Progenitor cell of endocrine pancreas (in vitro differentiated cells): ENCODE measurements around the gene GARS1. TPM values are rescaled to one million over a fixed set of nuclear protein-coding genes. Genes with fewer than 3 reads are reported as not detected.

ENCODE experiments used
- DNase-seq: peaks from one replicate; pipeline ENCODE4 v3.0.0; 2021; ENCODE audit warnings: low spot score; ENCODE audit not compliant: unreplicated experiment
- H3K27ac Mint-ChIP-seq: 2 replicates; pipeline ENCODE4 v1.8.0; 2021; ENCODE audit warnings: mild to moderate bottlenecking, moderate library complexity, mixed read lengths
- H3K27me3 Mint-ChIP-seq: 2 replicates; pipeline ENCODE4 v1.8.0; 2021; ENCODE audit warnings: mixed read lengths
- H3K36me3 Mint-ChIP-seq: 2 replicates; pipeline ENCODE4 v1.8.0; 2022; ENCODE audit warnings: mixed read lengths; ENCODE audit not compliant: insufficient read depth
- H3K4me1 Mint-ChIP-seq: 2 replicates; pipeline ENCODE4 v1.8.0; 2021; ENCODE audit warnings: low read depth, mixed read lengths
- H3K4me3 Mint-ChIP-seq: 2 replicates; pipeline ENCODE4 v1.8.0; 2021; ENCODE audit warnings: low read depth, mild to moderate bottlenecking, moderate library complexity, mixed read lengths
- H3K9me3 Mint-ChIP-seq: 2 replicates; pipeline ENCODE4 v1.8.0; 2021; ENCODE audit warnings: low read depth, mixed read lengths
- total RNA-seq: library from RNA; stranded (reverse); gene quantifications from 2 replicates; pipeline ENCODE4 v1.2.1, GENCODE V29; 2021
- TF ChIP-seq, protein P1 (sequence below): fragments of 200-600 bp; sonication (generic); IDR thresholded peaks from one replicate; pipeline ENCODE4 v1.5.0; 2021; ENCODE audit warnings: antibody characterized with exemption, mild to moderate bottlenecking; ENCODE audit not compliant: unreplicated experiment

Gene GARS1
- total RNA-seq, 1 donor from 2014 or later, result 117 TPM

DNA sequence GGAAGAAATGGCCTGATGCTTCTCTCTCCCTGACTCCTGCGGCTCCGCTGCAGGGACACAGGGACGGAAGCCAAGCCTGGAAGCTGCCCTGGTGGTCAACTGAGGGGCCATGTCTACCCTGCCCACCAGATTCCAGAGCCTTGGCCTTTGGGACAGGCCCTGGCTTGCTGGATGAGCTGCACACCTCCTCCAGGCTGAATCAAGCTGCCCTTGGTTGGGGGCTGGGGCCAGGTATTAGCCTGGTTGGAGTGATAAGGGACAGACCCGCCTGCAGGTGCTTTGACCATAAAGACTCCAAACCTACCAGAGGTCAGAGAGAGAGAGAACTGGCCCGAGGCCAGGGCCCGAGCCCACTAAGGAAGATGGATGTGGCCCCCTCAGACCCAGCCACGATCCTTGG, 57.5 kb downstream of the GARS1 start:
- H3K27me3 Mint-ChIP-seq, result no peaks in the 10 kb centered on the region
- H3K27ac Mint-ChIP-seq, result no peak overlapping the region
- no peaks in the 10 kb centered on the region for H3K9me3 Mint-ChIP-seq
- H3K36me3 Mint-ChIP-seq, result peaks cover 7% of the 10 kb centered on the region
- TF ChIP-seq, protein P1, sequence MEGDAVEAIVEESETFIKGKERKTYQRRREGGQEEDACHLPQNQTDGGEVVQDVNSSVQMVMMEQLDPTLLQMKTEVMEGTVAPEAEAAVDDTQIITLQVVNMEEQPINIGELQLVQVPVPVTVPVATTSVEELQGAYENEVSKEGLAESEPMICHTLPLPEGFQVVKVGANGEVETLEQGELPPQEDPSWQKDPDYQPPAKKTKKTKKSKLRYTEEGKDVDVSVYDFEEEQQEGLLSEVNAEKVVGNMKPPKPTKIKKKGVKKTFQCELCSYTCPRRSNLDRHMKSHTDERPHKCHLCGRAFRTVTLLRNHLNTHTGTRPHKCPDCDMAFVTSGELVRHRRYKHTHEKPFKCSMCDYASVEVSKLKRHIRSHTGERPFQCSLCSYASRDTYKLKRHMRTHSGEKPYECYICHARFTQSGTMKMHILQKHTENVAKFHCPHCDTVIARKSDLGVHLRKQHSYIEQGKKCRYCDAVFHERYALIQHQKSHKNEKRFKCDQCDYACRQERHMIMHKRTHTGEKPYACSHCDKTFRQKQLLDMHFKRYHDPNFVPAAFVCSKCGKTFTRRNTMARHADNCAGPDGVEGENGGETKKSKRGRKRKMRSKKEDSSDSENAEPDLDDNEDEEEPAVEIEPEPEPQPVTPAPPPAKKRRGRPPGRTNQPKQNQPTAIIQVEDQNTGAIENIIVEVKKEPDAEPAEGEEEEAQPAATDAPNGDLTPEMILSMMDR, result no peak
- DNase-seq, result no peak
- peaks cover 5% of the 10 kb centered on the region for H3K4me1 Mint-ChIP-seq
- no peak overlapping the region for H3K4me3 Mint-ChIP-seq

DNA sequence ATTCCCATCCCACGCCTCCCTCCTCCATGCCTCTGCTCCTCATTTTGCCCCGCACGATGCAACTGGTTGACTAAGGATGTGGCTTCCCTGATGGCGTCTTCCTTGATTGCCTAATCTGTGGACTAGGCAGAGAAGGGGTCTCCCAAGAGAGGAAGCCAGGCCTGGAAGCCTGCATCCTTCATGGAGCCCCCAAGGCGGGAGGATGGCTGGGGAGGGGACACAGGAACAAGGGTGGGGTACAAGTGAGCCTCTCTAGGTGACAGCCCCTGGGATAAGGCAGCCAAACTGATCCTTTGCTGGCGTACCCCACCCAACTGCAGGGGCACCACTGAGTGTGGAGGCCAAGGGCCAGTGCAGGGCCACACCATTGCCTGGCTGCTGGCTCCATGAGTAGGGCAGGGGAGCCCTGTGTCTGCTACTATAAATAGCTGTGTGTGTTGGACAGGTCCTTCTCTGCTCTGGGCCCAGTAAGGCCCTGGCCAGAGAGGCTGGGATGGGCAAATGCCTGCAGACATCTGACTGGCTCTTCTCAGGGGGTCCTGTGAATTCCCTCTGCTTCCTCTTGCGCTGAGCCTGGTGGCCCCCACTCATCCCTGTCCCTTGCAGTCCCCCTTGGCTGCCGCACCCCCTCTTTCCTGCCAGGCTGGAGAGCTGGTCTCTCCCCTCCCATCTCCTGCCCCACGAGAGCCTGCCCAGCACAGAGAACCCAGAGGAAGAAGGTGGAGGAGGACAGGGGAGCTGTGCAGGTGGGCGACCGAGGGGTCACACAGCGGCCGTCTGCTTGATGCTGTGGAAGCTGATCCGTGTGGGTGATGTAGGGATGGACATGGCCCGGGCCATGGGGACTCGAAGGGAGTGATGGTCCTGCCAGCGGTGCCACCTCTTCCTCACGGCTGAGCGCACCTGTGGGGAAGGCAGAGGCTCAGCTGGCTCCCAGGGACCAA, 58.3 kb downstream of the GARS1 start:
- no peak for DNase-seq
- Mint-ChIP-seq H3K36me3 (peaks cover 7% of the 10 kb centered on the region), H3K27me3 (no peaks in the 10 kb centered on the region), H3K27ac (no peak overlapping the region), H3K4me3 (no peak overlapping the region), H3K4me1 (peaks cover 5% of the 10 kb centered on the region), H3K9me3 (no peaks in the 10 kb centered on the region)
- TF ChIP-seq, protein P1, result no peak

DNA sequence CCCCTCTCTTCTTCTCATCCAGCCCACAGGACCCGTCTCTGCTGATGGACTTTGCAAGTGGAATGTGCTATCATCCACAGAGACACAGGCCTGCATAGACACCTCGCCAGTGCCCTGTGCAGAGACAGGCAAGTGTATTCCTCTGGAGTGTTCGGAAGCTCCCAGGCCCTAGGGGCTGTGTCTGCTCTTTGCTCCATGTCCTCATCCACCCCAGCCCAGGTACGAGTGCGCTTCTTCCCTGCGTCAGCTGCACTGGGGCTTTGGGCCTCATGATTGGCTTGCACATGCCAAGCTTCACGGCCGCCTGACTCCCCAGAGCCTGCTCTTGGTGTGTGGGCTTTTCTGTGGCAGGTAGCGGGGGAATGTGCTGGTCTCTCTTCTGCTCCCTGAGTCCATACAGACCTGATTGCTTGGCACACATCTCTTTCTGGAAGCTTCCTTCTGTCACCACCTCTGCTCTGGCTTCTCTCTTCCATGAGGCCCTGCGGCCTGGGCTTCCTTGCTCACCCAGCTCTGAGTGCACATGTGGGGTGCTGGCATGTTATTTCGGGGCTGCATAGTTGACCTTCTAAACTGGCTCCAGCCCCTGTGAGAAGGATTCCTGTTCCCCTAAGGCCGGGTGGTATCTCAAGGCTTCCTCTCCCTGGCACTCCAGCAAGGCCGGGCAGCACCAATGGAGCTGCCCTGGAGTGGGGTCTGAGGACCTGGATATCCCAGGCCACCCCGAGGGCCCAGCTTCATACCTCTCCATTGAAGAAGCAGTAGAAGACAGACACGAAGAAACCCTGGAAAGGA, 59.8 kb downstream of the GARS1 start:
- H3K4me3 Mint-ChIP-seq, result no peak overlapping the region
- H3K36me3 Mint-ChIP-seq, result peaks cover 8% of the 10 kb centered on the region
- no peak for DNase-seq
- H3K27me3 Mint-ChIP-seq, result no peaks in the 10 kb centered on the region
- peaks cover 5% of the 10 kb centered on the region for H3K4me1 Mint-ChIP-seq
- no peaks in the 10 kb centered on the region for H3K9me3 Mint-ChIP-seq
- H3K27ac Mint-ChIP-seq, result peak overlapping the region; percentile 71
- TF ChIP-seq, protein P1, result no peak

DNA sequence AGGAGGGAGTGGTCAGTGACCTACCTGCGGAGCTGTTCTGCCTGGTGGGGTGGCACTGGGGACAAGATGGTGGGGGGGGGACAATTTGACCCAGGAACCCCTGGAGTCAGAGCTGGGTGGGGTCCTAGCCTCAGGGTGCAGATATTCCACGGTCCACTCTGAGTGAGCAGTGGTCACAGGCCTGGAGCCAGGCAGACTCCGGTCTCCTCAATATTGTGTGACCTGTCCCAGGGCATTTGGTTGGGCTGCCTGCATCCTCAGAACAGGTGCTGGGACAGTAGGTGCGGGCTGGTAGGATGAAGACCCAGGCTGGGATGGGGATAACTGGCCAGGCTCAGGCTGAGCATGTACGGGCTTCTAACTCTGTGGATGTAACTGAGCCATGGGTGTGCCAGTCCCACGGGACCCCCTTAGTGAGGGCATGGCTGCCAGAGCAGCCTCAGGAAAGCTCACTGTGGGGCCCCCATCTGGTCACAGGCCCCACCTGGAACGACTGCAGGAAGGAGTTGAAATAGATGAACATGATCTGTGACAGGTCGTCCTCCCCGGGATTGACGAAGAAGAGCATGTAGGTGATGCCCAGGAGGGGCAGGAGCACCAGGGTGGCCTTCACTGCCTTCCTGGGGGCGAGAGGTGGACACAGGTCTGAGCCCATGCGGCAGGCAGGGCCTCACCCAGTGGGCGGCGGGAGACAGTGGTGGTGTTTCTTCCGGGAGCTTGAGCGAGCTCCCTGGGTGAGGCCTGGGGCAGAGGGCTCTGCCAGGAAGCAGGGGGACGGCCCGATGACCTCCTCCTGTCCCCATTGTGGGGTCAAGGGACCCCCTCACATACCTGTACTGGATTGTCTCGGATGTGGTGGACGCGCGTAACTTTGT, 60.7 kb downstream of the GARS1 start:
- H3K36me3 Mint-ChIP-seq, result peaks cover 8% of the 10 kb centered on the region
- H3K9me3 Mint-ChIP-seq, result no peaks in the 10 kb centered on the region
- no peak overlapping the region for H3K27ac Mint-ChIP-seq
- DNase-seq, result no peak
- H3K4me3 Mint-ChIP-seq, result no peak overlapping the region
- H3K4me1 Mint-ChIP-seq, result peaks cover 5% of the 10 kb centered on the region
- TF ChIP-seq, protein P1, result no peak
- H3K27me3 Mint-ChIP-seq, result no peaks in the 10 kb centered on the region
